Breast epithelium (tissue), 4 donors: Measurements from ENCODE around the gene RPL21. TPM values are rescaled to one million over a fixed set of nuclear protein-coding genes. Genes with fewer than 3 reads are reported as not detected.

ENCODE experiments used
- DNase-seq, 2 donors: peaks; one replicate each; pipeline ENCODE4 v3.0.0-alpha.2; 2019; ENCODE audit warnings: low spot score in 2 of 2
- H3K27ac ChIP-seq, 2 donors: fragments of 200-600 bp; sonication (generic) in 1 of 2; one replicate each; pipeline ENCODE4 v1.5.1; 2016 to 2019; ENCODE audit warnings: mild to moderate bottlenecking in 1 of 2
- H3K27me3 ChIP-seq, 2 donors: fragments of 200-600 bp; sonication (generic) in 1 of 2; one replicate each; pipeline versions ENCODE4 v1.5.1 to v1.6.0; 2017 to 2019; ENCODE audit warnings: control low read depth in 1 of 2, mild to moderate bottlenecking in 1 of 2
- H3K36me3 ChIP-seq: fragments of 200-600 bp; one replicate; pipeline ENCODE4 v1.5.1; 2019
- H3K4me1 ChIP-seq, 2 donors: fragments of 200-600 bp; sonication (generic); one replicate each; pipeline ENCODE4 v1.5.1; 2016 to 2019; ENCODE audit warnings: control low read depth in 1 of 2
- H3K4me3 ChIP-seq, 3 donors: fragments of 200-600 bp; sonication (generic); 1 replicate in 2 of 3; 2 replicates in 1 of 3; pipeline ENCODE4 v1.5.1; 2016 to 2019; ENCODE audit warnings: mild to moderate bottlenecking in 3 of 3, moderate library complexity in 2 of 3
- H3K9me3 ChIP-seq, 2 donors: fragments of 200-600 bp; sonication (generic) in 1 of 2; one replicate each; pipeline ENCODE4 v1.5.1; 2016 to 2019; ENCODE audit warnings: control low read depth in 1 of 2
- CTCF ChIP-seq, 3 donors: fragments of 450-650 bp; IDR thresholded peaks; one replicate each; pipeline ENCODE4 v1.5.1; 2016 to 2017; ENCODE audit warnings: antibody characterized with exemption in 3 of 3, mild to moderate bottlenecking in 3 of 3, moderate library complexity in 3 of 3
- POLR2A ChIP-seq: fragments of 450-650 bp; IDR thresholded peaks from one replicate; pipeline ENCODE4 v1.6.1; 2016; ENCODE audit warnings: antibody characterized with exemption, mild to moderate bottlenecking, moderate library complexity
- POLR2AphosphoS5 ChIP-seq, 3 donors: sonication (generic); formaldehyde crosslinking; IDR thresholded peaks; one replicate each; pipeline ENCODE4 v1.6.1; 2017; ENCODE audit warnings: antibody characterized with exemption in 3 of 3
- intact Hi-C: fragments of 100-400 bp; cut with DNase I; formaldehyde crosslinking; loops from one replicate; pipeline ENCODE4 v1.15.1; 2023; ENCODE audit warnings: low total_unique reads
- total RNA-seq, 3 donors: library from RNA; depleted of rRNA; stranded (reverse); fragments of >200 nt; gene quantifications; one replicate each; pipeline ENCODE4 v1.1.0, GENCODE V29; 2016

Gene RPL21
- 1,000 to 10,000 TPM in 2 of 3 donors, 100 to 1,000 TPM in 1; 979 to 1,473 (median 1,466) TPM for total RNA-seq

- no peaks in the 10 kb centered on the region for H3K4me1 ChIP-seq
- no peaks in the 10 kb centered on the region for H3K27me3 ChIP-seq
- peak within 1 kb of the TSS; percentile 92 to 97 for H3K27ac ChIP-seq
- H3K36me3 ChIP-seq = no peaks in the 10 kb centered on the region
- H3K9me3 ChIP-seq = no peaks in the 10 kb centered on the region
- H3K4me3 ChIP-seq = peak within 1 kb of the TSS; percentile 75 to 97 (median 97)
- TF ChIP-seq POLR2A (peak; percentile 62), CTCF (IDR thresholded peaks at IDR 0.05) (peak in 1 of 3 donors; percentile 14), POLR2AphosphoS5 (IDR thresholded peaks at IDR 0.05) (peak; percentile 95 to 97 (median 95))
- peak; percentile 91 to 95 for DNase-seq
- intact Hi-C loops = no loop called here
Observed at GRCh38 chr13:27251166-27252091, at the start of gene RPL21. Gene RPL21 (plus strand): TSS chr13:27251558. CDS start chr13:27253777, 2,219 bp downstream.

GRCh38 chr13:27201661-27202060 is 49.7 kb upstream of the RPL21 start:
- H3K4me3 ChIP-seq = no peak overlapping the region
- no peaks in the 10 kb centered on the region for H3K27me3 ChIP-seq
- no peak overlapping the region for H3K27ac ChIP-seq
- H3K36me3 ChIP-seq = no peaks in the 10 kb centered on the region
- H3K9me3 ChIP-seq = peaks cover 0 to 3% of the 10 kb centered on the region in 2 donors
- TF ChIP-seq POLR2AphosphoS5 (IDR thresholded peaks at IDR 0.05) = no peak
- TF ChIP-seq CTCF (IDR thresholded peaks at IDR 0.05) = no peak
- TF ChIP-seq POLR2A = no peak
- intact Hi-C loops = no loop called here
- DNase-seq = no peak
- no peaks in the 10 kb centered on the region for H3K4me1 ChIP-seq

GRCh38 chr13:27203186-27203585 is 48.2 kb upstream of the RPL21 start:
- H3K4me3 ChIP-seq = no peak overlapping the region
- intact Hi-C loops = no loop called here
- H3K9me3 ChIP-seq = no peaks in the 10 kb centered on the region
- H3K27me3 ChIP-seq = no peaks in the 10 kb centered on the region
- no peaks in the 10 kb centered on the region for H3K36me3 ChIP-seq
- no peaks in the 10 kb centered on the region for H3K4me1 ChIP-seq
- H3K27ac ChIP-seq = no peak overlapping the region
- no peak for DNase-seq
- TF ChIP-seq POLR2AphosphoS5 (IDR thresholded peaks at IDR 0.05) = no peak
- no peak for TF ChIP-seq POLR2A
- TF ChIP-seq CTCF (IDR thresholded peaks at IDR 0.05) = no peak

- H3K27me3 ChIP-seq = no peaks in the 10 kb centered on the region
- H3K36me3 ChIP-seq = no peaks in the 10 kb centered on the region
- H3K27ac ChIP-seq = no peak overlapping the region
- no peaks in the 10 kb centered on the region for H3K4me1 ChIP-seq
- TF ChIP-seq CTCF (IDR thresholded peaks at IDR 0.05) (peak in 1 of 3 donors; percentile 9), POLR2A (no peak), POLR2AphosphoS5 (IDR thresholded peaks at IDR 0.05) (no peak)
- H3K9me3 ChIP-seq = no peaks in the 10 kb centered on the region
- intact Hi-C loops = no loop called here
- no peak overlapping the region for H3K4me3 ChIP-seq
- no peak for DNase-seq
Observed at GRCh38 chr13:27203854-27204253, 47.5 kb upstream of the RPL21 start.

GRCh38 chr13:27208514-27208913 is 42.8 kb upstream of the RPL21 start:
- H3K4me1 ChIP-seq = no peaks in the 10 kb centered on the region

More at GRCh38 chr13:27208514-27208913, 42.8 kb upstream of the RPL21 start:
- H3K27me3 ChIP-seq = no peaks in the 10 kb centered on the region
- TF ChIP-seq POLR2AphosphoS5 (IDR thresholded peaks at IDR 0.05) = no peak
- TF ChIP-seq CTCF (IDR thresholded peaks at IDR 0.05) = no peak
- no peak for TF ChIP-seq POLR2A
- no peaks in the 10 kb centered on the region for H3K36me3 ChIP-seq
- no peak overlapping the region for H3K27ac ChIP-seq
- intact Hi-C loops = no loop called here
- no peak overlapping the region for H3K4me3 ChIP-seq
- H3K9me3 ChIP-seq = peaks cover 0 to 6% of the 10 kb centered on the region in 2 donors
- DNase-seq = no peak
